Measurements from ENCODE around the gene RTBDN.
"Not testable (repeated sequence)": the region's sequence is repeated elsewhere in the genome, so short reads cannot be mapped to it uniquely, and the experiment has no call there.

The RTBDN gene

GRCh38 chr19:12833738-12834565, 427 bp downstream of the RTBDN start:
- intact Hi-C loops (cut with DNase I; ENCODE audit: low total_unique reads) = no loop called here
- no peak for DNase-seq
- Histone ChIP-seq H3K36me3 (no peaks in the 10 kb centered on the region), H3K4me3 (peak overlapping the region; percentile 33 to 46), H3K27me3 (peaks cover 7 to 98% of the 10 kb centered on the region in 2 donors), H3K9me3 (no peaks in the 10 kb centered on the region), H3K4me1 (peaks cover 0 to 43% (median 27%) of the 10 kb centered on the region in 4 donors), H3K27ac (no peak overlapping the region)
- TF ChIP-seq, protein P1, sequence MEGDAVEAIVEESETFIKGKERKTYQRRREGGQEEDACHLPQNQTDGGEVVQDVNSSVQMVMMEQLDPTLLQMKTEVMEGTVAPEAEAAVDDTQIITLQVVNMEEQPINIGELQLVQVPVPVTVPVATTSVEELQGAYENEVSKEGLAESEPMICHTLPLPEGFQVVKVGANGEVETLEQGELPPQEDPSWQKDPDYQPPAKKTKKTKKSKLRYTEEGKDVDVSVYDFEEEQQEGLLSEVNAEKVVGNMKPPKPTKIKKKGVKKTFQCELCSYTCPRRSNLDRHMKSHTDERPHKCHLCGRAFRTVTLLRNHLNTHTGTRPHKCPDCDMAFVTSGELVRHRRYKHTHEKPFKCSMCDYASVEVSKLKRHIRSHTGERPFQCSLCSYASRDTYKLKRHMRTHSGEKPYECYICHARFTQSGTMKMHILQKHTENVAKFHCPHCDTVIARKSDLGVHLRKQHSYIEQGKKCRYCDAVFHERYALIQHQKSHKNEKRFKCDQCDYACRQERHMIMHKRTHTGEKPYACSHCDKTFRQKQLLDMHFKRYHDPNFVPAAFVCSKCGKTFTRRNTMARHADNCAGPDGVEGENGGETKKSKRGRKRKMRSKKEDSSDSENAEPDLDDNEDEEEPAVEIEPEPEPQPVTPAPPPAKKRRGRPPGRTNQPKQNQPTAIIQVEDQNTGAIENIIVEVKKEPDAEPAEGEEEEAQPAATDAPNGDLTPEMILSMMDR (IDR thresholded peaks at IDR 0.05) = no peak

- no peaks in the 10 kb centered on the region for H3K36me3 ChIP-seq
- DNase-seq = no peak
- intact Hi-C loops (cut with DNase I; ENCODE audit: low total_unique reads) = no loop called here
- no peaks in the 10 kb centered on the region for H3K9me3 ChIP-seq
- H3K27ac ChIP-seq = no peak overlapping the region
- H3K4me3 ChIP-seq = peak overlapping the region in 1 of 2 donors; percentile 46
- TF ChIP-seq, protein P1 (IDR thresholded peaks at IDR 0.05) = no peak
- H3K27me3 ChIP-seq = peaks cover 4 to 98% of the 10 kb centered on the region in 2 donors
- peaks cover 0 to 37% (median 23%) of the 10 kb centered on the region in 4 donors for H3K4me1 ChIP-seq
Observed at GRCh38 chr19:12833418-12833737, 1.0 kb downstream of the RTBDN start.

GRCh38 chr19:12828494-12828893, 5.9 kb downstream of the RTBDN start:
- Histone ChIP-seq H3K4me1 (peaks cover 0 to 17% (median 13%) of the 10 kb centered on the region in 4 donors), H3K27me3 (peaks cover 3 to 97% of the 10 kb centered on the region in 2 donors), H3K4me3 (no peak overlapping the region), H3K36me3 (no peaks in the 10 kb centered on the region), H3K9me3 (no peaks in the 10 kb centered on the region), H3K27ac (no peak overlapping the region)
- TF ChIP-seq, protein P1 (IDR thresholded peaks at IDR 0.05) = no peak
- intact Hi-C loops (cut with DNase I; ENCODE audit: low total_unique reads) = no loop called here
- DNase-seq = no peak

GRCh38 chr19:12825254-12826131, 8.9 kb downstream of the RTBDN start:
- Histone ChIP-seq H3K36me3 (no peaks in the 10 kb centered on the region), H3K4me1 (peaks cover 0 to 10% (median 3%) of the 10 kb centered on the region in 4 donors), H3K4me3 (no peak overlapping the region), H3K27ac (no peak overlapping the region), H3K27me3 (peaks cover 3 to 80% of the 10 kb centered on the region in 2 donors), H3K9me3 (no peaks in the 10 kb centered on the region)
- TF ChIP-seq, protein P1 (IDR thresholded peaks at IDR 0.05) = no peak
- DNase-seq = no peak
- intact Hi-C loops (cut with DNase I; ENCODE audit: low total_unique reads) = no loop called here

- no peak overlapping the region for H3K4me3 ChIP-seq
- intact Hi-C loops (cut with DNase I; ENCODE audit: low total_unique reads) = no loop called here
- H3K36me3 ChIP-seq = no peaks in the 10 kb centered on the region
- no peaks in the 10 kb centered on the region for H3K9me3 ChIP-seq
- H3K27me3 ChIP-seq = peaks cover 0 to 42% of the 10 kb centered on the region in 2 donors
- DNase-seq = no peak
- H3K27ac ChIP-seq = no peak overlapping the region
- peaks cover 0 to 5% (median 3%) of the 10 kb centered on the region in 4 donors for H3K4me1 ChIP-seq
- TF ChIP-seq, protein P1 (IDR thresholded peaks at IDR 0.05) = no peak
Observed at GRCh38 chr19:12821761-12822160, 12.6 kb downstream of the RTBDN start.

- H3K4me3 ChIP-seq; H3K9me3 ChIP-seq; H3K27me3 ChIP-seq; H3K4me1 ChIP-seq; DNase-seq; H3K27ac ChIP-seq; intact Hi-C loops (cut with DNase I; ENCODE audit: low total_unique reads): not testable (repeated sequence)
- H3K36me3 ChIP-seq = peaks cover 0 to 17% (median 0%) of the 10 kb centered on the region in 3 donors
Observed at GRCh38 chr19:12817810-12818209, 16.6 kb downstream of the RTBDN start.

DNA sequence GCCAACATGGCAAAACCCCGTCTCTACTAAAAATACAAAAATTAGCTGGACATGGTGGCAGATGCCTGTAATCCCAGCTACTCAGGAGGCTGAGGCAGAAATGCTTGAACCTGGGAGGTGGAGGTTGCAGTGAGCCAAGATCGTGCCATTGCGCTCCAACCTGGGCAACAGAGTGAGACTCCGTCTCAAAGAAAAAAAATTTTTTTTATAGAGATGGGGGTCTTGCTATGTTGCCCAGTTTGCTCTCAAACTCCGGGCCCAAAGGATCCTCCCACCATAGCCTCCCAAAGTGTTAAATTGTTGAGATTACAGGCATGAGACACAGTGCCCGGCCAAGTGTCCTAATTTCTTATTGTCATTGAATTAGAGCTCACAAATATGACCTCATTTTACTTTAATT, 17.2 kb downstream of the RTBDN start:
- H3K27me3 ChIP-seq; DNase-seq; H3K4me1 ChIP-seq; intact Hi-C loops (cut with DNase I; ENCODE audit: low total_unique reads); H3K9me3 ChIP-seq; H3K27ac ChIP-seq; H3K4me3 ChIP-seq: not testable (repeated sequence)
- peaks cover 0 to 21% (median 0%) of the 10 kb centered on the region in 3 donors for H3K36me3 ChIP-seq

Data from tibial artery (tissue), 4 donors.